HepG2 (cell line): ENCODE data around the gene NBPF6. TPM values are rescaled to one million over a fixed set of nuclear protein-coding genes. Genes with fewer than 3 reads are reported as not detected.
"Not testable (repeated sequence)": the region's sequence is repeated elsewhere in the genome, so short reads cannot be mapped to it uniquely, and the experiment has no call there.

ENCODE experiments used
- ATAC-seq: fragments of 200-7000 bp; cut with Tn5 transposase; 3 replicates; pipeline ENCODE4 v1.9.1; 2020; ENCODE audit warnings: mild to moderate bottlenecking, moderate library complexity
- BruUV-seq: library from RNA; stranded (reverse); fragments of 400-500 nt; replicated peaks from 2 replicates; lab custom pipeline; 2021; lab: Mats Ljungman, UMichigan
- CTCF ChIA-PET: fragments of 300-600 bp; formaldehyde crosslinking; extraction: SDS; loops from one replicate; lab custom pipeline; 2021; ENCODE audit warnings: low total read pairs, inconsistent platforms, low intra/inter-chr PET ratio; lab: Yijun Ruan, JAX
- POLR2A ChIA-PET: fragments of 350-600 bp; sonication (Branson Sonifier 250); formaldehyde crosslinking; loops from one replicate; lab custom pipeline; 2020; ENCODE audit warnings: antibody characterized with exemption, inconsistent platforms; lab: Yijun Ruan, JAX
- DNase-seq: peaks from one replicate; pipeline ENCODE4 v3.0.0-alpha.2; 2015; ENCODE audit warnings: low spot score
- FAIRE-seq: peaks from 3 replicates; lab custom pipeline; 2011; peaks lifted over from hg19 to GRCh38; lab: Jason Lieb, UNC
- H2AFZ ChIP-seq: one replicate; pipeline ENCODE4 v1.6.1; 2011; ENCODE audit warnings: low read length, inconsistent platforms
- H3K27ac ChIP-seq: fragments of 300-600 bp; 3 replicates; pipeline ENCODE4 v1.8.0; 2011; ENCODE audit warnings: mixed run types, mild to moderate bottlenecking, mixed read lengths, low read length, inconsistent platforms; ENCODE audit not compliant: insufficient read depth; ENCODE audit errors: extremely low read length
- H3K27me3 ChIP-seq, 2 experiments: fragments of 200-600 bp in 1 of 2; 2 replicates in 1 of 2; 3 replicates in 1 of 2; pipeline versions ENCODE4 v1.6.0 to v1.8.0; 2011; ENCODE audit warnings: low read length in 2 of 2, mild to moderate bottlenecking in 2 of 2, moderate library complexity in 2 of 2, inconsistent platforms in 1 of 2; ENCODE audit not compliant: insufficient read depth in 2 of 2, control insufficient read depth in 1 of 2
- H3K36me3 ChIP-seq, 2 experiments: fragments of 200-600 bp in 1 of 2; replicated peaks in 1 of 2; 2 replicates in 1 of 2; 3 replicates in 1 of 2; pipeline versions ENCODE4 v1.5.1 to v1.8.0; 2011; ENCODE audit warnings: low read length in 2 of 2, inconsistent platforms in 1 of 2; ENCODE audit not compliant: insufficient read depth in 2 of 2, control insufficient read depth in 1 of 2
- H3K4me1 ChIP-seq: 2 replicates; pipeline ENCODE4 v1.5.1; 2012; ENCODE audit warnings: low read length, inconsistent platforms; ENCODE audit not compliant: insufficient read depth
- H3K4me2 ChIP-seq: 2 replicates; pipeline ENCODE4 v1.6.0; 2011; ENCODE audit warnings: low read depth, low read length, inconsistent platforms
- H3K4me3 ChIP-seq, 3 experiments: fragments of 200-600 bp in 1 of 3; sonication (generic), shearing (Covaris generic) in 1 of 3; replicated peaks in 1 of 3; 2 replicates each; pipeline ENCODE4 v1.5.1; 2011 to 2016; ENCODE audit warnings: low read length in 3 of 3, inconsistent platforms in 2 of 3, low read depth in 2 of 3, mild to moderate bottlenecking in 2 of 3, control low read depth in 1 of 3, mixed read lengths in 1 of 3; ENCODE audit not compliant: insufficient read depth in 1 of 3
- H3K79me2 ChIP-seq: one replicate; pipeline ENCODE4 v1.6.1; 2011; ENCODE audit warnings: low read length, inconsistent platforms; ENCODE audit not compliant: insufficient read depth
- H3K9ac ChIP-seq: 2 replicates; pipeline ENCODE4 v1.6.0; 2011; ENCODE audit warnings: mild to moderate bottlenecking, low read depth, low read length, inconsistent platforms; ENCODE audit not compliant: insufficient read depth
- H3K9me3 ChIP-seq: 2 replicates; pipeline ENCODE4 v1.5.1; 2012; ENCODE audit warnings: mild to moderate bottlenecking, low read length
- H4K20me1 ChIP-seq: 2 replicates; pipeline ENCODE4 v1.6.0; 2011; ENCODE audit warnings: inconsistent platforms, mild to moderate bottlenecking, low read length, moderate library complexity; ENCODE audit not compliant: insufficient read depth
- CC2D1A ChIP-seq: sonication (generic); formaldehyde crosslinking; IDR thresholded peaks from 2 replicates; pipeline ENCODE4 v1.8.1; 2023; ENCODE audit warnings: mild to moderate bottlenecking, missing genetic modification reagents
- CEBPB ChIP-seq: IDR thresholded peaks from 2 replicates; pipeline ENCODE4 v1.6.1; 2011; ENCODE audit warnings: low read depth, low read length, improper control_type of control experiment, borderline replicate concordance
- DNMT1 ChIP-seq: sonication (generic); formaldehyde crosslinking; IDR thresholded peaks from 2 replicates; pipeline ENCODE4 v1.5.1; 2020; ENCODE audit warnings: mild to moderate bottlenecking, missing genetic modification reagents
- GTF2F1 ChIP-seq: fragments of 150-350 bp; IDR thresholded peaks from 2 replicates; pipeline ENCODE4 v1.6.1; 2014; ENCODE audit warnings: low read length
- ISX ChIP-seq: sonication (generic); formaldehyde crosslinking; conservative IDR thresholded peaks from 2 replicates; pipeline ENCODE4 v1.5.0; 2020; ENCODE audit warnings: missing genetic modification reagents
- ZNF230 ChIP-seq: sonication (generic); formaldehyde crosslinking; IDR thresholded peaks from 2 replicates; pipeline ENCODE4 v1.4.0; 2020; ENCODE audit warnings: mild to moderate bottlenecking, missing genetic modification reagents
- ZNF232 ChIP-seq: sonication (generic); formaldehyde crosslinking; IDR thresholded peaks from 2 replicates; pipeline ENCODE4 v1.4.0; 2020; ENCODE audit warnings: missing genetic modification reagents, borderline replicate concordance
- ZNF720 ChIP-seq: sonication (generic); formaldehyde crosslinking; IDR thresholded peaks from 2 replicates; pipeline ENCODE4 v1.4.0; 2020; ENCODE audit warnings: missing genetic modification reagents
- ZNF878 ChIP-seq: sonication (generic); formaldehyde crosslinking; IDR thresholded peaks from 2 replicates; pipeline ENCODE4 v1.8.1; 2023; ENCODE audit warnings: mild to moderate bottlenecking, missing genetic modification reagents, moderate library complexity
- WGBS: methylation state at CpG from one replicate; pipeline ENCODE4 v1.1.6; 2017; ENCODE audit warnings: low lambda C conversion rate; 5-methylcytosine and 5-hydroxymethylcytosine counted together
- in situ Hi-C: cut with HindIII; loops from 2 replicates; pipeline ENCODE4 v1.10.0; 2017; ENCODE audit warnings: low pct_unique_long_range_greater_than_20kb; ENCODE audit not compliant: extremely low pct_ligation_motif_present
- intact Hi-C: fragments of 100-400 bp; cut with micrococcal nuclease; formaldehyde crosslinking; loops from one replicate; pipeline ENCODE4 v1.10.0; 2022; ENCODE audit not compliant: unreplicated experiment
- polyA plus RNA-seq, 8 experiments: library from polyadenylated mRNA; depleted of rRNA in 3 of 8; stranded (reverse) in 7 of 8; unstranded in 1 of 8; fragments of >200 nt; fragmentation: Illumina TruSeq in 4 of 8; extraction: Trizol in 4 of 8; gene quantifications; 2 replicates each; pipeline versions ENCODE4 v1.2.1 to v1.2.3, GENCODE V29; 2011 to 2016; ENCODE audit warnings: low read depth in 4 of 8, missing spikeins in 1 of 8, mixed read lengths in 1 of 8; ENCODE audit not compliant: insufficient read depth in 1 of 8
- total RNA-seq, 5 experiments: library from RNA; depleted of rRNA; stranded (reverse); fragments of >200 nt; fragmentation: Illumina TruSeq; extraction: Trizol; gene quantifications; 2 replicates each; pipeline ENCODE4 v1.2.3, GENCODE V29; 2016; ENCODE audit warnings: low read depth in 1 of 5
- TF ChIP-seq, protein P1 (sequence below): IDR thresholded peaks from 2 replicates; pipeline ENCODE4 v1.6.1; 2016; ENCODE audit warnings: missing compliant biosample characterization, missing genetic modification reagents, borderline replicate concordance

The NBPF6 gene
- total and polyA plus RNA-seq, 2 of the 13 experiments (the other 11 are each of a cell fraction or from before 2014, with no cell fraction given): not detected

GRCh38 chr1:108495008-108495407, 44.9 kb downstream of the NBPF6 start:
- H3K79me2 ChIP-seq, FAIRE-seq, H3K9me3 ChIP-seq, H3K4me2 ChIP-seq, H4K20me1 ChIP-seq, ATAC-seq, intact Hi-C loops, CTCF ChIA-PET, H3K4me3 ChIP-seq, in situ Hi-C loops, POLR2A ChIA-PET, H3K36me3 ChIP-seq, BruUV-seq, H2AFZ ChIP-seq, H3K27ac ChIP-seq, H3K9ac ChIP-seq, H3K4me1 ChIP-seq, DNase-seq, H3K27me3 ChIP-seq: not testable (repeated sequence)
- WGBS: 5% methylated on average over 1 of the region's 1 CpG

GRCh38 chr1:108496856-108497255, 46.7 kb downstream of the NBPF6 start:
- FAIRE-seq, CTCF ChIA-PET, H3K27ac ChIP-seq, H3K9me3 ChIP-seq, POLR2A ChIA-PET, H4K20me1 ChIP-seq, DNase-seq, H3K9ac ChIP-seq, H3K79me2 ChIP-seq, H3K27me3 ChIP-seq, H3K4me3 ChIP-seq, ATAC-seq, H3K36me3 ChIP-seq, BruUV-seq, in situ Hi-C loops, H2AFZ ChIP-seq, H3K4me1 ChIP-seq, H3K4me2 ChIP-seq, intact Hi-C loops: not testable (repeated sequence)
- 15% methylated on average over 4 of the region's 4 CpGs for WGBS

GRCh38 chr1:108502138-108502537, 52.0 kb downstream of the NBPF6 start:
- Histone ChIP-seq H3K4me2 (no peak overlapping the region), H2AFZ (no peak overlapping the region), H3K4me1 (0 out of 2 replicates have a peak, but pooled peaks cover 5% of the 10 kb centered on the region), H3K36me3 (no peaks in the 10 kb centered on the region), H3K9me3 (no peaks in the 10 kb centered on the region), H3K79me2 (no peaks in the 10 kb centered on the region), H3K9ac (no peak overlapping the region), H3K27me3 (no peaks in the 10 kb centered on the region), H3K4me3 (no peak overlapping the region), H4K20me1 (no peaks in the 10 kb centered on the region), H3K27ac (no peak overlapping the region)
- intact Hi-C loops (no loop called here), in situ Hi-C loops (no loop called here)
- POLR2A ChIA-PET: no interaction called here
- no peak for TF ChIP-seq ISX (CRISPR knock-in tag)
- TF ChIP-seq ZNF230 (CRISPR knock-in tag): no peak
- TF ChIP-seq GTF2F1: no peak
- no peak for TF ChIP-seq CC2D1A (CRISPR knock-in tag)
- TF ChIP-seq, protein P1, sequence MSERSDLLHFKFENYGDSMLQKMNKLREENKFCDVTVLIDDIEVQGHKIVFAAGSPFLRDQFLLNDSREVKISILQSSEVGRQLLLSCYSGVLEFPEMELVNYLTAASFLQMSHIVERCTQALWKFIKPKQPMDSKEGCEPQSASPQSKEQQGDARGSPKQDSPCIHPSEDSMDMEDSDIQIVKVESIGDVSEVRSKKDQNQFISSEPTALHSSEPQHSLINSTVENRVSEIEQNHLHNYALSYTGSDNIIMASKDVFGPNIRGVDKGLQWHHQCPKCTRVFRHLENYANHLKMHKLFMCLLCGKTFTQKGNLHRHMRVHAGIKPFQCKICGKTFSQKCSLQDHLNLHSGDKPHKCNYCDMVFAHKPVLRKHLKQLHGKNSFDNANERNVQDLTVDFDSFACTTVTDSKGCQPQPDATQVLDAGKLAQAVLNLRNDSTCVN (CRISPR knock-in tag): no peak
- no peak for TF ChIP-seq ZNF232 (CRISPR knock-in tag)
- no peak for TF ChIP-seq CEBPB
- TF ChIP-seq ZNF878 (CRISPR knock-in tag): no peak
- no peak for TF ChIP-seq ZNF720 (CRISPR knock-in tag)
- no peak for TF ChIP-seq DNMT1
- DNase-seq: no peak
- ATAC-seq: no peak
- BruUV-seq: no TSS peak
- no peak for FAIRE-seq
- 8% methylated on average over 2 of the region's 2 CpGs for WGBS
- CTCF ChIA-PET: no interaction called here
